Measurements from ENCODE around the gene ENHO.

Gene ENHO

GRCh38 chr9:34499076-34499475 is 23.7 kb downstream of the ENHO start:
- no peak for TF ChIP-seq SIN3A (IDR thresholded peaks at IDR 0.05; ENCODE audit: borderline replicate concordance, insufficient read depth, low read length)
- TF ChIP-seq POLR2AphosphoS5 (IDR thresholded peaks at IDR 0.05; ENCODE audit: low read depth, low read length): no peak
- TF ChIP-seq TAF1 (IDR thresholded peaks at IDR 0.05; ENCODE audit: borderline replicate concordance, insufficient read depth, low read length): no peak
- TF ChIP-seq REST (IDR thresholded peaks at IDR 0.05; ENCODE audit: insufficient read depth in 1 of 2, low read depth in 2 of 2, low read length in 2 of 2): no peak
- no peak for TF ChIP-seq FOXP2 (optimal IDR thresholded peaks at IDR 0.05; ENCODE audit: borderline replicate concordance, extremely low read depth, extremely low read length, insufficient read depth)

DNA sequence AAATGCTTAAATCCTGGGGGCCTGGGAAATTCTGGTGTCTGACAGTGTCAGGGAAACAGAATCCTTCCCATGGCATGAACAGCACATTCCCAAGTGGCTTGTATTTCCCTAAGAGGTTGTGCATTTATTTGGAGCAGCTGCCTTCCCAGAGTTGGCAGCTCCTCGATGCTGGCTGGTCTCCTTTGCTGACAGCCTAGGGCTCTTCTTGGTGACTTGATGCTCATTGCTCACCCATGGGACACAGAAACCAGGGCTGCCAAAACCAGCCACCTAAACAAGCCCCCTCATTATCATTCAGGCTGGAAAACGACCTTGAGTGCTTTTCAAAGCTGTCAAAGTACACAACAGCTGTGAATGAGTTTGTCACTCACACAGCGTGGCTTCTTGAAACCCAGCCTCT is 24.2 kb downstream of the ENHO start:
- TF ChIP-seq FOXP2 (optimal IDR thresholded peaks at IDR 0.05; ENCODE audit: borderline replicate concordance, extremely low read depth, extremely low read length, insufficient read depth) (no peak), TAF1 (IDR thresholded peaks at IDR 0.05; ENCODE audit: borderline replicate concordance, insufficient read depth, low read length) (no peak), POLR2AphosphoS5 (IDR thresholded peaks at IDR 0.05; ENCODE audit: low read depth, low read length) (no peak), REST (IDR thresholded peaks at IDR 0.05; ENCODE audit: insufficient read depth in 1 of 2, low read depth in 2 of 2, low read length in 2 of 2) (no peak), SIN3A (IDR thresholded peaks at IDR 0.05; ENCODE audit: borderline replicate concordance, insufficient read depth, low read length) (no peak)

- no peak for TF ChIP-seq SIN3A (IDR thresholded peaks at IDR 0.05; ENCODE audit: borderline replicate concordance, insufficient read depth, low read length)
- no peak for TF ChIP-seq TAF1 (IDR thresholded peaks at IDR 0.05; ENCODE audit: borderline replicate concordance, insufficient read depth, low read length)
Observed at GRCh38 chr9:34496149-34496712, 26.6 kb downstream of the ENHO start.

DNA sequence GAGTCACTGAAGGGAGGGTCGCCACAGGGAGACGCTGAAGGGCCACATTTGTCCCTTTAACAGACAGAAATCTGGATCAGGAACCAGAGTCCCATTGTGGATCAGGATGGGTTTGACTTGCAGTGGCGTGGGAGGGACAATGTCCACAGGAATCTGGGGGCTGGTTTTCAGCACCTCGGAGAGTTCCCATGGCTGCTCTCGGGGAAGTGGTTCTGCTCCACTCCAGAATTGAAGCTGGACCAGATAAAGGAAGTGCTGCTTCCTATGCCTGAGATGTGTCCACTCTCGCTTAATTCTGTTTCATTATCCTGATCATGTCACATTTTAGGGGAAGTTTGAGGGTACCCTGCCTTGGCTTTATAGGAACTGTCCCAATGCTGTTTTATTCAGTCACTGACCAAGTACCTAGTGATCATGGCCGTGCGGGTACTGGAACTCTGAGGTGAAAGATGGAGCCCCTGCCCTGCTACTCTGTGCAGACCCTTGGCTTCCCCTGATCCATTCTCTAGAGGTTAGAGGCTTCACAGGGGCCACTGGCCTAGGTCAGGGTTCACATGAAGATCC is 28.7 kb downstream of the ENHO start:
- TF ChIP-seq REST (IDR thresholded peaks at IDR 0.05; ENCODE audit: insufficient read depth in 1 of 2, low read depth in 2 of 2, low read length in 2 of 2) (peak; percentile 98 to 99), POLR2AphosphoS5 (IDR thresholded peaks at IDR 0.05; ENCODE audit: low read depth, low read length) (no peak)

DNA sequence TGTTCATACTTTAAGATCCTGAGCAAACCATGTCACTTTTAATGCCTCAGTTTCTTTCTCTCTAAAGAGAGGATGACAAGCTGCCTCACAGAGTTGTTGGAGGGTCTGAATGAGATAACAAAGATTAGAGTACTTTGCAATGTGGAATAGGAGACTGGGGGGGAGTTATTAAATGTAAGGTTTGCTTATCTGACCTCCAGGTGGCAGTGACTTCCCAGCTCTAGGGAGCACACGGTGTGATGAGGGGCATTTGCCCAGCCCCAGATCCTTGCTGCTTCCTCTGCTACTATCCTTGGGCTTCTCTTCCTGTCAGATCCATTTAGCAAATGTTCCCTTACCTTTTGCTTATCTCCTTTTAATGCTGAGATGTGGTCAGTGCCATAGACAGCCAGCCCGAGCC is 30.7 kb downstream of the ENHO start:
- TF ChIP-seq REST (IDR thresholded peaks at IDR 0.05; ENCODE audit: insufficient read depth in 1 of 2, low read depth in 2 of 2, low read length in 2 of 2) (no peak), TAF1 (IDR thresholded peaks at IDR 0.05; ENCODE audit: borderline replicate concordance, insufficient read depth, low read length) (no peak), POLR2AphosphoS5 (IDR thresholded peaks at IDR 0.05; ENCODE audit: low read depth, low read length) (no peak)

All from PFSK-1 (cell line).